GM21737 (cell line): ENCODE measurements around the gene GALNTL6.
"Not testable (repeated sequence)": the region's sequence is repeated elsewhere in the genome, so short reads cannot be mapped to it uniquely, and the experiment has no call there.

Source experiments
- ATAC-seq: cut with Tn5 transposase; IDR thresholded peaks from one replicate; pipeline ENCODE4 v1.9.1; 2021; ENCODE audit warnings: mild to moderate bottlenecking, moderate library complexity; ENCODE audit not compliant: unreplicated experiment

The GALNTL6 gene

GRCh38 chr4:172721659-172722058 is 908.5 kb downstream of the GALNTL6 start:
- no peak for ATAC-seq

GRCh38 chr4:172725581-172725980 is 912.4 kb downstream of the GALNTL6 start:
- no peak for ATAC-seq

- ATAC-seq = no peak
These were observed 912.8 kb downstream of the GALNTL6 start for GRCh38 chr4:172726001-172726423.

GRCh38 chr4:172727631-172728030 is 914.4 kb downstream of the GALNTL6 start:
- no peak for ATAC-seq

- ATAC-seq = not testable (repeated sequence)
These were observed 920.4 kb downstream of the GALNTL6 start for GRCh38 chr4:172733645-172734044.

- no peak for ATAC-seq
These were observed 921.4 kb downstream of the GALNTL6 start for GRCh38 chr4:172734555-172734954.

GRCh38 chr4:172736046-172736445 is 922.8 kb downstream of the GALNTL6 start:
- no peak for ATAC-seq

GRCh38 chr4:172740434-172740833 is 927.2 kb downstream of the GALNTL6 start:
- peak; percentile 87 for ATAC-seq

- peak; percentile 97 for ATAC-seq
These were observed 937.7 kb downstream of the GALNTL6 start for GRCh38 chr4:172750910-172751309.

- ATAC-seq = no peak
These were observed 938.3 kb downstream of the GALNTL6 start for GRCh38 chr4:172751550-172751949.

GRCh38 chr4:172758586-172759340 is 945.6 kb downstream of the GALNTL6 start:
- ATAC-seq = no peak

GRCh38 chr4:172760512-172760911 is 947.3 kb downstream of the GALNTL6 start:
- no peak for ATAC-seq

- no peak for ATAC-seq
These were observed 949.7 kb downstream of the GALNTL6 start for GRCh38 chr4:172762895-172763294.

GRCh38 chr4:172770787-172771186 is 957.6 kb downstream of the GALNTL6 start:
- no peak for ATAC-seq

- ATAC-seq = no peak
These were observed 959.6 kb downstream of the GALNTL6 start for GRCh38 chr4:172772781-172773180.

GRCh38 chr4:172776203-172776861 is 963.1 kb downstream of the GALNTL6 start:
- ATAC-seq = no peak

- no peak for ATAC-seq
These were observed 964.7 kb downstream of the GALNTL6 start for GRCh38 chr4:172777729-172778431.

GRCh38 chr4:172778583-172778982 is 965.4 kb downstream of the GALNTL6 start:
- no peak for ATAC-seq

- ATAC-seq = no peak
These were observed 967.4 kb downstream of the GALNTL6 start for GRCh38 chr4:172780566-172781081.

- ATAC-seq = no peak
These were observed 972.4 kb downstream of the GALNTL6 start for GRCh38 chr4:172785613-172786012.

GRCh38 chr4:172786039-172786792 is 973.0 kb downstream of the GALNTL6 start:
- no peak for ATAC-seq
